Stimulated activated CD8-positive, alpha-beta memory T cell treated with anti-CD3 and anti-CD28 coated beads, Interleukin-12 subunit alpha, Interleukin-12 subunit beta, amount 100 ng/mL, for 24 hours (primary cell): ENCODE measurements around the gene SP6.

Experiments
- DNase-seq: peaks from one replicate; pipeline ENCODE4 v3.0.0-alpha.2; 2020; ENCODE audit errors: extremely low read depth

The SP6 gene

DNA sequence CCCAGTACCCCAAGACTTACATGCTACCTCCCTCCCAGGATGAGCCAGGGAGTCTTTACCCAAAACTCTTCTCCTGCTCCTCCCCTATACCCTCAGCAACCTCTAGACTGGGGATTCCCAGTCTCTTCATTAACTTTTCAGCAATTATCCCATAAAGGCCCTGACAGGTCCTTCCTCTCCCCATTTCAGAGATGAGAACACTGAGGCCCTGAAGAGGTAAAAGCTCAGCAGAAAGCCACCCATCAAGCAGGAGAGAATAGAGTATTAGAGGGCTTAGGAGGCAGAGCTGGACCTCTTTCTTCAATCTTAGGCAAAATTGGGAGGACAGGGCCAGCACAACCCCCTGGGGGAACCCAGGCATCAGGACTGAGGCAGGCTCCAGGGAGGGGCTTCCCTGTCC lies 5.9 kb upstream of the SP6 start:
- DNase-seq: no peak

DNA sequence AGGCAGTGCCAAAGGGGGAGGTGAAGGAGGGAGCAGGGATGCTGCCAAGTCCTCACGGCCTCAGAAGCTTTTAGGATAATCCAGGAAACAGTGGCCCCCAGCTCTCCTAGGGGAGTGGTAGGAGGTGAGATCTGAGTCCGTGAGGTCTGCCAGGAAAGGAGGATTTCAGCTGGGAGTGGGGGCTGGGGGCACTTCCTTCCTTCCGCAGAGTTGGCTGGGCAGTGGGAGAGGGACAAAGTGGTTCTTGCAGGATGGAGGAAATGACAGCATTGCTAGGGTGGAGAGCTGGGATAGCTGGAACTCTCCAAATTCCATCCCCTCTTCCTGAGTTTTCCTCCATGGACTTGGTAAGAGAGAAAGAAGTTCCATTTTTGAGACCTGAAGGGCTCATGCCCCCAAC lies 4.8 kb upstream of the SP6 start:
- DNase-seq: no peak

DNA sequence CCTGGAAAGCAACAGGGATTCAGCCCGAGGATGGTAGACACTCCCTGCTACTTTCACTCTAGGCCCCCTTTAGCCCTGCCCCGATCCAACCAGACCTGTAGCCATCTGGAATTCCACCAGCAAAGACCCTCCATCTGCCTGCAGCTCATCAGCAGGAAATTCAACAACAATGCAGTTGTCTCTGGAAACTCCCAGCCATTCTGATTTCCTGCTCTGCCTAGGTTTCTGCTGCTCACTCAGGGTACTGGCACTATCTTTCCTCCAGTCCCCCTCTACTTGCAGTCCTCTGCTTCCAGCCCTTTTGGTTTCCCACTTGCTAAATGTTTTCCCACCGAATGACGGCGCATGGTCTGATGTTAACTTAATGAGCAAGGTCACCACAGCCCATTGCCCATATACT lies 2.7 kb upstream of the SP6 start:
- DNase-seq: no peak

DNA sequence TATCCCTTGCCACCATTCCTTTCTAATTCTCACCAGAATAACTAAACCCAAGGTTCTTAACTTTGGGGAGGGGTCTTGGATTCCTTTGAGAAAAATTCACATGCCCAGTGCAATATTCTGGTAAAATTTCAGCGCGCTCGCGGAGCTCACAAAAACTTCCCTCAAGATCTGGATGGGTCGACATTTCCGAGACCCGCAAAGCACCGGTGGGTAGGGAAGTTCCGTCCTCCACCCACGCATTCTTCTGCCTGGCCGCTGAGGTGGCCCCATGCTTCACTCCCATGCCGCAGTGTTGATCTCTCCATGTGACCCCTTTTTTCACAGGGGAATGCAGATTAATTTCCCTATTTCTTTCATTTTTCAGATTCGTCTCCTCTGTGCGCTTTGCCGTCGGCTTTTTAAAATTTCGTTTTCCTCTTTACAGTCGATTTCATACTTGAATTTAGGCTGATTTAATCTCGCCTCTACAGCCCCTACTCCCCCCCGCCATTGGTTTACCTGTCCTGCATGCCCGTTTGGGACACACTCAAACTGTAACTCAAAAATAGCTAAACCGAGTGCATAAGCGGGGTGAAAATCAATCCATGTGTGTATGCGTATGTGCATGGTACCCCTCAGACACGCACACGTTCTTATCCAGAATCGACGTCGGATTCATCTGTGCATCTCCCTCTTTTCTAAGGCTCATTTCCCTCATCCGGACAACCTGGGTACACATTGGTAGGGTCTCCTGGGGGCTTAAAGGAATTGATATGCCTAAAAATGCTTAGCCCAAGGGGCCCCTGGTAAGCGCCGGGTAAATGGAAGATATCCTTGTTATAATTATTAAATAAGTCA lies 1.4 kb upstream of the SP6 start:
- no peak for DNase-seq

DNA sequence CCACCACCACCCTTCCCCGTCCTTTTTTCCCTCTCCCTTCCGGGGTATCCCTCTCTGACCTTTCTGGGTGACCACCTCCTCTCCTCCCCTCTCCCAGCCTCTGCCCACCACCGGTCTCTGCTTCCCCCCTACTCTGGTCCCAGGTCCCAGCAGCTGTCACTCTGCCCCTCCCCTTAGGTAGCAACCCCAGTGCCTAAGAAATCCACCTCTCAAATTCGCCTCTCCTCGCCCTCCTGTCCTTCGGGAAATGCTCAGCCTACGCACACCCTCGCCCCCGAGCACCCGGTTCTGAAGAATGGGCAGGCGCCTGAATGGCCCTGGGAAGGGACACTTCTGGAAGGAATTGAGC lies 775 bp upstream of the SP6 start:
- DNase-seq: no peak

DNA sequence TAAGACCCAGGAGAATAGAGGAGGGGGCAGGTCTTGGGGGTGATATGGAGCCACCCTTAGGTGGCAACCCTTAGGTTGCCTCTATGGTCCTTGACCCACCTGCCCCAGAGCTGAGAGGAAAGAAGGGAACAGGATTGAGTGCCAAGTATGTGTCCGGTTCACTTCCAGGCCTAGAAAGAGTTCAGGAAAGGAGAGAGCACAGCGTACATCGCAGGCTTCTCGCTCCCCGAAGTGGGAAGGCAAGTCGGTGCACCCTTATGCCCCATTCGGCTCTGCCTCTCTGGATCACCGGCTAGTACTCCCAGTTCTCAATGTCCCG lies 631 bp downstream of the SP6 start:
- no peak for DNase-seq

DNA sequence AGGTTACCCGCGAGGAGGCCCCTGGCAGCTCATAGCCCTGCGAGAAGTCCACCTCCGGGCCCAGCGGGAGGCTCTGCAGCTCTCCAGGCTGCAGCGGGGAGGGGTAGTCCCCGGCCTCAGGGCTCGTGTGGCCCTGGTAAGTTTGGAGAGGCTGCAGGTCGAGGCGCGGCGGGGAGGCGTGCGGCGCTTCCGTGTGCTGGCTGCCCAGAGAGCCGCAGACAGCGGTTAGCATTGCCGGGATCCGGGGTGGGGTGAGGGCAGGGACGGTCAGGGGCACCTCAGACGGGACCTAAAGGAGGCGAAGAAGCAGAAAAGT lies 2.8 kb downstream of the SP6 start:
- no peak for DNase-seq

DNA sequence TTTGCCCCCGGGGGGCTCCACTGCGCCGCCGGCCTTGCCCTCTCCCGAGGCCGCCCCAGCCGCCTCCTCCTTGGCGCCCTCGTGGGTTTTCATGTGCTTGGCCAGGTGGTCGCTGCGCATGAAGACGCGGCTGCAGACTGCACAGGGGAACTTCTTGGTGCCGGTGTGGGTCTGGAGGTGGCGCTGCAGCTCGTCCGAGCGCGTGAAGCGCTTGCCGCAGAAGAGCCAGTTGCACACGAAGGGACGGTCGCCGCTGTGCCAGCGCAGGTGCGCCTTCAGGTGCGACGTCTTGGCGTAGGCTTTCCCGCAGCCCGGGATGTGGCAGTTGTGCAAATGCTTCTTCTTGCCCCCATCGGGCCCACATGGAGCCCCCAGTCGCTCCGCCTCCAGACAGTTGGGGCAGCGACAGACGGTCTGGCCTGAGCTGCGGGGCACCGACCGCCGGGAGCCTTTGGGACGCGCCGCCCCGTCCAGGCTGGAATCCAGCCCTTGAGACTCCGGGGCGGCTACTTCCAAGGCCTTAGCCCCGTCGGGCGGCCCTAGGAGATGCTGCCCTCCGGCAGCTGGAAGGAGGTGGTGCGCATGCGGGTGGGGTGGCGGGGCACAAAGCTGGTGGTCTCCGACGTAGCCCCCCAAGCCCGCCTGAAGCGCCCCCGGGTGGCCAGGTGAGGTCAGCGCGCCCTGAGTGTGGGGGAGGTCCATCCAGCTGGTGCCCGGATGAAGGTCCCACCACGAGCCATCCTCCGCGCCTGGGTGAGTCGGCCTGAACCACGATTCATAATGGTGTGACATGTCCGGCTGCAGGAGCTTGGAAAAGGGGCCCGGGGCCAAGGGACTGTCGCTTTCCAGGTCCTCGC lies 3.4 kb downstream of the SP6 start:
- DNase-seq: no peak

DNA sequence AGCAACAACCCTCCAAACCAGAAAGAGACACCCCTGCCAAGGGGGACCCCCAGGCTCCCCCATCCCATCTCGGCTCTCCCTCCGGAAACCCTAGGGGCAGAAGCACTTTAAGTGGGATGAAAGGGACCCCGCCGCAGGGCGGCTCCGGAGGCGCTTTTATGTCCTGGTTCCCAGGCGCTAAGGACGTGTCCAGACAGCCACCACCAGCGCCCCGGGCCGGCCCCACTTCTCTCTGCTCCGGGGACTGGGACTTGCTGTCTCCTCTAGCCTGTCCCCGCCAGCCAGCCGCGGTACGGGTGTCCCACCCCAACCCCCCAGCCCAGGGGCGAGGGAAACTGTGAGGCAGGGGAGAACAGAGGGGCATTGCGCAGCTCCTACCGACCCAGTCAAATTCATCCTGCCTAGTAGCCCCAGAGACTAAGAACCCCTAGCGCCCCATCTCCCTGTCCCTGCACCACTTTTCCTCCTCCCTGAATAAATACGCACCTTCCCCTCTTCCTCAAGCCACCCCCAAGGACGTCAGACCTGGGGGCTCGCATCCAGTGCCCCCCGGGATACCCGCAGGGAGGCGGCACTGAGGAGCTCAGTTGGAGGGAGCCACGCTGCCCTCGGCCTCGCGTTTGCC lies 4.1 kb downstream of the SP6 start:
- DNase-seq: no peak

DNA sequence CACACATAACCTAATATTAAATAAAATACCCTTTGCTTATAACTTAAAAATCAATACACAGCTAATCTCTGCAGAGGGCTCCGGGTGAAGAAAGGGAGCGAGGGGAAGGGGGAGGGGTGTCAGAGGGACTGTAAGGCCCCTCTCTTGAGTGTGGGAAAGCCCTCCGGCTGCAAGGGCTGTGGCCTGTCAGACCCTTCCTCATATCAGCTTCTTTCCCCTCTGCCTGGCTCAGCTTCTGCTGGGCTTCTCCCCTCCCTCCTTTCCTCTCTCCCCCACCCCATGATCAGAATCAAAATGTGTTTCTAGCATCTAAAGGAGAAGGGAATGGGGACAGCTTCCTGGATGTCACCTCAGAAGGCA lies 5.3 kb downstream of the SP6 start:
- no peak for DNase-seq

DNA sequence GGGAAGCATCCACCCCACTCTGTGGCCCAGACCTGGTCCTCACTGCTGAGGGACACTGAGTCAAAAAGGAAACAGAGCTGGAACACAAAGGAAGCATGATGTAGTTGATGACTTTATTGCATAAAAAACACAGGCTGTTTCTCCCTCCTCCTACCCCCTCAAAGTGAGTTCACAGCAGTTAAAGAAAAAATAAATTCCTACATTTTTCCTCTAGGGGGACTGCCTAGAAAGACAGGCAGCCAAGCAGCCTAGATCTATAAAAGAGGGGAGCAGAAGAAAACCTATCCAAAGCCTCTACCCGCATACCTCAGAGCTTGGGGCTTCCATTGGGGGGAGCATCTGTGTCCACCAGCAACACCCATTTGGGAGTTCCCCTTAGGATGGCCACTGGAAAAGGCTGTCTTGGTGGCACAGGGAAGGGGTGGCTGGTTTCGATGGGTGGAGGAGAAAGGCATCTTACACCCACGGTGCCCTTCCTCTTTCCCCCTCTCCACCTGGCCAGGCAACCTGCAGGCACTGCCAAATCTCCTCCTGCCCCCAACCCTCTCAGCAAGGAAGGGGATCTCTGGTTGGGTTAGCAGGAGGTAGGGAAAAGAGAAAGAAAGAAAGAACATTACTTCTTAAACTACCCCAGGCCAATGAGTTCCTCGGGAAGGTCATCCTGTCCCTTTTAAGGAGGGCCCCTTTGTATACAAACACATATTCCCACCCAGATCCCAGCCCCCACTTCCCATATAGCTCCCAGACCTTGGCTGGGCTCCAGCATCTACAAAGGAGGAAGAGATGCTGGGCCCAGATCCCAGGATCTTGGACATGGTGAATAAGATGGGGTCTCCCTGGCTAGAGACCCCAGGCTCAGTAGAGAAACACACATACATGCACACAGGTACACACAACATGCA lies 5.9 kb downstream of the SP6 start:
- DNase-seq: no peak

DNA sequence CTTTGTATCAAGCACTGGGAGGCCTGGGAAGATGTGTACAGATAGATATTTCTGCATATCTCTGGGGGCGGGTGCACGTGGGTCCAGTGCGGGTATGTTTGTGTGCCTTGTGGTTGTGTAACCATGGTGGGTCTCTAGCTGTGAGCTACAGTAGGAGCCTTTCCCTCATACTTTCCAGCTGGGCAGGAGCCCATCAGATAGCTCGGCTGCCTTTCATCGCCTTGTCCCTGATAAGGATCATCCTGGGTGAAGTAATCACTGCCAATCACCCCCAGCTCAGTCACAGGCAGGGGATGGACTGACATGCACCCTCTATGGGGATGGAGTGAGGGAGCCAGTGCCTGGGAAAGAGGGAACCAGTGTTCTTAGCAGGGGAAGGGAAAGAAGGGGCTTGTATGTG lies 6.7 kb downstream of the SP6 start:
- DNase-seq: no peak

DNA sequence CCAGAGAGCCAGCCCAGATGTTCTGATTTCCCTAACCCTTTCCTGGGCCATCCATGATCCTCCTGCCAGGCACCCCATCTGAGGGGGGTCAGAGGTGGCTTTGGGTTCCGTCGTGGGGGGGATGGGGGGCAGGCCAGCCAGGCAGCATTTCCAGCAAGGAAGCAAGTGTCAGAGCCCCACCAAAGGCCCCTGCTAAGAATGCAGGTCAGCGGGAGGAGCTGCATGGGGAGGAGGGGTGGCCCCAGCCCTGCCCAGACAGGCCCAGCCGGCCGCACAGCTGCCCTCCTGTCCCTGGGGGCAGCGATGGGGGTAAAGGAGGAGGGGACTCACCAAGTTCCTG lies 7.6 kb downstream of the SP6 start:
- DNase-seq: no peak

DNA sequence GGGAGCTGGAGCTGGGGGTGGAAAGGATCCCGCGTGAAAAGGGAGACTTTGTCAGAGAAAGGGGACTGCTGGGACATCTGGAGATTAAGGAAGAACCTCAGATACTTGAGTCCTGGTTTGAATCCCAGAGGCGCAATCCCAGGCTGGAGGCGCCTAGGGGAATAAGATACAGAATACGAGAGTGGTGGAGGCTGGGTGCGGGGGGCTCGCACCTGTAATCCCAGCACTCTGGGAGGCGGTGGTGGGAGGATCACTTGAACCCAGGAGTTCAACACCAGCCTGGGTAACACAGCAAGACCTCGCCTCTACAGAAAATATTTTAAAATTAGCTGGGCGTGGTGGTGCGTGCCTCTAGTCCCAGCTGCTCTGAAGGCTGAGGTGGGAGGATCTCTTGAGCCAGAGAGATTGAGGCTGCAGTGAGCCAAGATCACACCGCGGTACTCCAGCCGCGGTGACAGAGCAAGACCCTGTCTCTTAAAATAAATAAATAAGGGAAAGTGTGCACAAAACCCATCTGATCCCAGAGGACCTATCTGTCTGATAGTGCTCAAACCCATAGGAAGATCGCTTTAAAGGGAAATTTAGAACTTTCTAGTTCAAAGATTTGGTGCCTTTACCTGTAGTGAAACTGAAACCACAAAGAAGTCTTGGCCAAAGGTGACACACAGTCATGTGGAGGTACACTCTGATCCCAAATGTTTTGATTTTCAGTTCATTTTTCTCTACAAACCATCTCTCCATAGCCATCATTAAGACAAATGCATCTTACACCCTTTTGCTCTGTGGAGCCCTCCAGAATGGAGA lies 9.3 kb downstream of the SP6 start:
- no peak for DNase-seq

DNA sequence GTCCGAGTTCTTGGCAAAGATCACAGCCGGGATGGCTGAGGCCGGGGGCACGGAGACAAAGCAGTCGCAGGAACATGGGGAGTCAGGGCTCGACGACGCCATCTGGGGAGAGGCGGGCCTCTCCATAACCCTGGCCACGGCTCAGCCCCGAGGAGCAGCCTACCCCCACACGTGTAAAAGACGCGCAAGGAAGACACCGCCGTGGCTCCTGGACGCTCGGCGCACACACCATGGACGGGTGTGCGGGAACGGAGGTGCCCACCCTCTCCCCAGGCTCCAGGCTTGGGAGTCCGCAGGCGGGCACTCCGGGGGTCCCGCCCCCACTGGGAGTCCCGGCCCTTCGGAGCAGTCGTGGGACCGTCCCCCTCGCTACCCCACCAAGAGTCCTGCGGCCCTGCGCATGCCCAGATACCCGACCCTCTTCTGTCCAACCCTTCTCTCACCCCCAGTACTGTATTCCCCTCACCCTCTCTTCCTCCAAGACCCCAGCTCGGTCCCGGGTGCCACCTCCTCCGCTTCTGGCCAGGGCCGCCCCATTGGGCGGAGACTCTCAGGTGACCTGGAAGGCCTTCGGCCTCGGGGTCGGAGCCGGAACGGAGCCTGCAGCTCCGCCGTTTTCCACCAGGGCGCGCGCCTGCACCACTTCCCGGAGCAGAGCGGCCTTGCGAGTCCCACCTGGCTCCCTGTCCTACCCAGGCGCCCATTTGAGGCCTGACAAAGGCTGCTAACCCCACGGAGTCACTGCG lies 10.0 kb downstream of the SP6 start, which contains the start of gene SCRN2:
Gene SCRN2 (minus strand): TSS at position 532 of the 746 bp plus-strand sequence. CDS start 430 bp downstream, at position 102.
- DNase-seq: peak; percentile 58

DNA sequence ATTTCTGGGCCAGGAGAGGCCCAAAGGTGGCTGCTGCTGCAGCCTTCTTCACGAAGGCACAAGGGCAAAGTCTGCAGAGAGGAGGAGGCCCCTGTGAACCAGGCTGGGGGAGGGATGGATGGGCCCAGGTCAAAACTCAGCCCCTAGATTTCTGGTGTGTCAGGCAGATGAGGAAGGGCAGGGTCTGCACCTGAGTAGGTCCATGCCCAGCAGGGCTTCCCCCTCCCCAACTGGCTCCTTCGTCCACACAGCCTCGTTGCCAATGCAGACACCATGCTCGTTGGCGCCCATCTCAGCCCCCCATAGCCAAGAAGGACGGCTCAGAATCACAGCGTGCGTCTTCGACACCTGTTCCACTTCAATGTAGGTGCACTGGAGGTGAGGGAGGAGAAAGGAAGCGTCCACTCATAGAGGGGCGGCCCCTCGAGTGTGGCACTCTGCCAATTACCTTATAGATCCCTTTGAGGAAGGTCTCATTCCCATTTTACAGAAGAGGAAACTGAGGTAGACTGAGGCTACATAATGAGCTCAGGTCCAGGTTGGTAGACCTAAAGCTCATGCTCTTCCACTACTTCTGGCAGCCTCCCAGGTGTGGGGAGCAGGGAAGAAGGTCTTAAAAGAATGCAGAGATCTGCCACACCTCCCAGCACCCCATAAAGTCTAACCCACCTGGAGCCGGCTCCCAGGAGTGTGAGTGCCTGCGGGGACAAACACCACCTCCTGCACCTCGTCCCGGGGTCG lies 10.8 kb downstream of the SP6 start:
- no peak for DNase-seq

DNA sequence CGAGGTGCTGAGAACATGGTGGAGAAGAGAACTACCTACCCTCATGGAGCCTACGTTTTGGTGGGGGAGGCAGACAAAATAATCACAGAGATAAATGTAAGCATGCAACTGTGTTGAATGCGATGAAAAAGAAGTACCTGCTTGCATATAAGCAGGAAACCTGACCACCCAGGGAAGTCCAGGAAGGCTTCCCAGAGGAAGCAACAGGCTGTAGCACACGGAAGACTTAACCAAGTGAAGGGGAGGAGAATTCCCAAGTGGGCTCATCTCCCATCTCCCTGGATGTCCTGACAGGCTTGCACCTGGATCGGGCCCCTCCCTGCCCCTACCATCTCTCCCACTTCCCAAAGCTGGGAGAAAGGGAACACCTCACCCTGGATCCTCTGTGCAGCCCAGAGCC lies 11.9 kb downstream of the SP6 start:
- no peak for DNase-seq

DNA sequence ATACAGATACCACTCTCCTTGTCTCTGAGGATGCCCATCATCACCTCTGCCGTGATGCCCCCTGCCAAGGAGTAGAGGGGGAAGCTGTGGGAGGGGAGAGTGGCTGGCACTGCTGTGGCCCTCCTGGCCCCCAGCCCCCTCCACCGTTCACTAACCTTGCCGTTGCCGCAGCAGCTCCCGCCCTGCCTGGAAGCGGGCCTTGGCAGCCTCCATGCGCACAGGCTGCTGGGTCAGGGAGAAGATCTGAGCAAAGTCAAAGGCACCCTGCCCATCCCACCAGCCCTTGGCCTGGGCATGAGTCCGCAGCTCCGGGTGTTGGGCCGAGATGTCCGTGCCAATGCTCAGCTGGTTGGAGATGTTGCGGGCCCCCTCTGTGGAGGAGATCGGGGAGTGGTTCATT lies 12.3 kb downstream of the SP6 start:
- DNase-seq: no peak

DNA sequence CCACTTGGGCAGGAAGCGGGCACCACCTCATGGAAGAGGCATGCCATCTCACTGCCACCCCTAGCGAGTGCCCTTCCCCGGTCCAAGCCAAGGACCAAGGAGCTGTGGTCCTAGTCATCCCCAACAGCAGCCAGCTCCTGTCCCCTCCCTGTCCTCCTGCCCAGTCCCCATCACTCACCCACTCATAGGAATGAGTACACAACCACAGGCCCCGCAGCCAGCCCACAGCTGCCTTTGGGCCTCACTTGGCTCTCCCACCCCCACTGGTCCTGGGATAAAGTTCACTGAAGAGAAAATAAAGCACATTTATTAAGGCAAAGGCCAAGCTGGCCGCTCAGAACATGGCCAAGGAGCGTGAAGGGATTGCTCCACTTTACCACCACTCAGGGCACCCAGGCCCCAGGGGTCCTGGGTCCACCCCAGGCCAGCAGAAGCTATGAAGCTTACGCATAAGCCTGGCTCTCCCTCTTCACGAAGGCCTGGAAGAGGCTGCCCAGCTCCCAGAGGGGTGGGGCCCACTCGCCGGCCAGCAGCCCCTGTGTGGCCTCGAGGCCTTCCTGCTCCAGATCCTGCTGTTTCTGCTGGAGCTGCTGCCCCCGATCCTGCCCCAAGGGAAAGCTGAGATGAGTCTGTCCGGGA lies 13.4 kb downstream of the SP6 start:
- DNase-seq: no peak
